Neural progenitor cell (in vitro differentiated cells): ENCODE measurements around the gene NRAS.

Experiments
- EZH2 ChIP-seq: fragments of 200-600 bp; sonication (generic); IDR thresholded peaks from 2 replicates; pipeline ENCODE4 v1.6.1; 2017; ENCODE audit warnings: antibody characterized with exemption, mild to moderate bottlenecking, moderate library complexity
- EZH2phosphoT487 ChIP-seq: fragments of 200-600 bp; sonication (generic); IDR thresholded peaks from 2 replicates; pipeline ENCODE4 v1.6.1; 2017; ENCODE audit warnings: antibody characterized with exemption
- TF ChIP-seq, protein P1 (sequence below): fragments of 200-600 bp; sonication (generic); IDR thresholded peaks from 2 replicates; pipeline ENCODE4 v1.5.1; 2017; ENCODE audit warnings: antibody characterized with exemption, mild to moderate bottlenecking

- TF ChIP-seq, protein P1, sequence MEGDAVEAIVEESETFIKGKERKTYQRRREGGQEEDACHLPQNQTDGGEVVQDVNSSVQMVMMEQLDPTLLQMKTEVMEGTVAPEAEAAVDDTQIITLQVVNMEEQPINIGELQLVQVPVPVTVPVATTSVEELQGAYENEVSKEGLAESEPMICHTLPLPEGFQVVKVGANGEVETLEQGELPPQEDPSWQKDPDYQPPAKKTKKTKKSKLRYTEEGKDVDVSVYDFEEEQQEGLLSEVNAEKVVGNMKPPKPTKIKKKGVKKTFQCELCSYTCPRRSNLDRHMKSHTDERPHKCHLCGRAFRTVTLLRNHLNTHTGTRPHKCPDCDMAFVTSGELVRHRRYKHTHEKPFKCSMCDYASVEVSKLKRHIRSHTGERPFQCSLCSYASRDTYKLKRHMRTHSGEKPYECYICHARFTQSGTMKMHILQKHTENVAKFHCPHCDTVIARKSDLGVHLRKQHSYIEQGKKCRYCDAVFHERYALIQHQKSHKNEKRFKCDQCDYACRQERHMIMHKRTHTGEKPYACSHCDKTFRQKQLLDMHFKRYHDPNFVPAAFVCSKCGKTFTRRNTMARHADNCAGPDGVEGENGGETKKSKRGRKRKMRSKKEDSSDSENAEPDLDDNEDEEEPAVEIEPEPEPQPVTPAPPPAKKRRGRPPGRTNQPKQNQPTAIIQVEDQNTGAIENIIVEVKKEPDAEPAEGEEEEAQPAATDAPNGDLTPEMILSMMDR, result no peak
- TF ChIP-seq EZH2 (no peak), EZH2phosphoT487 (no peak)
Observed at GRCh38 chr1:114668373-114668772, 48.2 kb downstream of the NRAS start.
